CD4-positive, CD25-positive, alpha-beta regulatory T cell (primary cell): ENCODE results near the gene OTC. TPM values are rescaled to one million over a fixed set of nuclear protein-coding genes. Genes with fewer than 3 reads are reported as not detected.

ENCODE experiments used
- ATAC-seq, 2 donors: fragments of 150-1000 bp; cut with Tn5 transposase; one replicate each; pipeline ENCODE4 v1.10.0; 2021; ENCODE audit warnings: low read depth in 2 of 2, moderate number of reproducible peaks in 2 of 2, moderate library complexity in 1 of 2
- DNase-seq, 3 donors: peaks; one replicate each; pipeline versions ENCODE4 v3.0.0 to v3.0.0-alpha.2; 2012 to 2022; ENCODE audit warnings: mixed read lengths in 1 of 3
- H3K27ac ChIP-seq: one replicate; pipeline ENCODE4 v1.7.0; 2013; ENCODE audit warnings: mild to moderate bottlenecking, low read length; ENCODE audit not compliant: insufficient read depth, poor library complexity, severe bottlenecking
- H3K27me3 ChIP-seq: one replicate; pipeline ENCODE4 v1.7.0; 2013; ENCODE audit warnings: low read length; ENCODE audit not compliant: control insufficient read depth, insufficient read depth
- H3K36me3 ChIP-seq: one replicate; pipeline ENCODE4 v1.7.0; 2013; ENCODE audit warnings: mild to moderate bottlenecking, low read length, moderate library complexity; ENCODE audit not compliant: control insufficient read depth, insufficient read depth
- H3K4me1 ChIP-seq: 2 replicates; pipeline ENCODE4 v1.7.0; 2013; ENCODE audit warnings: mild to moderate bottlenecking, low read length; ENCODE audit not compliant: insufficient read depth, control insufficient read depth, poor library complexity, severe bottlenecking
- H3K4me3 ChIP-seq: one replicate; pipeline ENCODE4 v1.7.0; 2013; ENCODE audit warnings: low read depth, mild to moderate bottlenecking, low read length, moderate library complexity
- H3K9me3 ChIP-seq, 2 experiments: 1 replicate in 1 of 2; 2 replicates in 1 of 2; pipeline ENCODE4 v1.7.0; 2013; ENCODE audit warnings: low read length in 2 of 2, mild to moderate bottlenecking in 1 of 2, moderate library complexity in 1 of 2; ENCODE audit not compliant: control insufficient read depth in 2 of 2
- H3K27ac Mint-ChIP-seq, 3 donors: one replicate each; pipeline ENCODE4 v1.8.0; 2020 to 2022; ENCODE audit warnings: mild to moderate bottlenecking in 3 of 3, mixed read lengths in 3 of 3, moderate library complexity in 2 of 3
- H3K27me3 Mint-ChIP-seq: one replicate; pipeline ENCODE4 v1.8.0; 2022; ENCODE audit warnings: mild to moderate bottlenecking, mixed read lengths
- H3K36me3 Mint-ChIP-seq: one replicate; pipeline ENCODE4 v1.8.0; 2020; ENCODE audit warnings: mixed read lengths
- H3K4me1 Mint-ChIP-seq, 4 donors: one replicate each; pipeline ENCODE4 v1.8.0; 2020 to 2022; ENCODE audit warnings: mixed read lengths in 4 of 4, mild to moderate bottlenecking in 1 of 4
- H3K4me3 Mint-ChIP-seq, 4 donors: one replicate each; pipeline ENCODE4 v1.8.0; 2020 to 2022; ENCODE audit warnings: mild to moderate bottlenecking in 4 of 4, mixed read lengths in 4 of 4, moderate library complexity in 3 of 4
- H3K9me3 Mint-ChIP-seq, 7 donors: one replicate each; pipeline ENCODE4 v1.8.0; 2020 to 2022; ENCODE audit warnings: mixed read lengths in 7 of 7, mild to moderate bottlenecking in 3 of 7, moderate library complexity in 2 of 7
- polyA plus RNA-seq, 4 donors: library from polyadenylated mRNA; unstranded; fragments of 300-500 nt; fragmentation: Illumina TruSeq; gene quantifications; one replicate each; pipeline ENCODE4 v1.2.3, GENCODE V29; 2021
- total RNA-seq: library from RNA; stranded (reverse); gene quantifications from one replicate; pipeline ENCODE4 v1.2.3, GENCODE V29; 2022

The OTC gene
- not detected for total RNA-seq
- not detected for polyA plus RNA-seq

DNA sequence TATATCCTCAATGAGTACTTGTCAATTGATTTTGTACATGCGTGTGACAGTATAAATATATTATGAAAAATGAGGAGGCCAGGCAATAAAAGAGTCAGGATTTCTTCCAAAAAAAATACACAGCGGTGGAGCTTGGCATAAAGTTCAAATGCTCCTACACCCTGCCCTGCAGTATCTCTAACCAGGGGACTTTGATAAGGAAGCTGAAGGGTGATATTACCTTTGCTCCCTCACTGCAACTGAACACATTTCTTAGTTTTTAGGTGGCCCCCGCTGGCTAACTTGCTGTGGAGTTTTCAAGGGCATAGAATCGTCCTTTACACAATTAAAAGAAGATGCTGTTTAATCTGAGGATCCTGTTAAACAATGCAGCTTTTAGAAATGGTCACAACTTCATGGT lies at the start of gene OTC:
OTC (plus strand) TSS at position 243 of the 400 bp plus-strand sequence; CDS start at position 336, 93 bp downstream.
- Histone ChIP-seq H3K27ac (no peak within 1 kb of the TSS), H3K4me3 (no peak within 1 kb of the TSS), H3K27me3 (peaks cover 5% of the 10 kb centered on the region), H3K9me3 (no peaks in the 10 kb centered on the region), H3K36me3 (no peaks in the 10 kb centered on the region), H3K4me1 (no peaks in the 10 kb centered on the region)
- DNase-seq = no peak
- Mint-ChIP-seq H3K27me3 (peaks cover 10% of the 10 kb centered on the region), H3K36me3 (no peaks in the 10 kb centered on the region), H3K4me3 (no peak within 1 kb of the TSS), H3K27ac (no peak within 1 kb of the TSS), H3K4me1 (no peaks in the 10 kb centered on the region), H3K9me3 (no peaks in the 10 kb centered on the region)
- ATAC-seq = no peak

- Histone ChIP-seq H3K27ac (no peak overlapping the region), H3K9me3 (no peaks in the 10 kb centered on the region), H3K36me3 (no peaks in the 10 kb centered on the region), H3K4me1 (no peaks in the 10 kb centered on the region), H3K4me3 (no peak overlapping the region), H3K27me3 (no peaks in the 10 kb centered on the region)
- ATAC-seq (no peak), DNase-seq (no peak)
- Mint-ChIP-seq H3K9me3 (no peaks in the 10 kb centered on the region), H3K27me3 (no peaks in the 10 kb centered on the region), H3K36me3 (no peaks in the 10 kb centered on the region), H3K27ac (no peak overlapping the region), H3K4me1 (peaks cover 0 to 2% (median 0%) of the 10 kb centered on the region in 4 donors), H3K4me3 (no peak overlapping the region)
These were observed 48.4 kb upstream of the OTC start for GRCh38 chrX:38304010-38304409.

- Mint-ChIP-seq H3K4me3 (no peak overlapping the region), H3K27ac (no peak overlapping the region), H3K9me3 (no peaks in the 10 kb centered on the region), H3K4me1 (peaks cover 0 to 2% (median 0%) of the 10 kb centered on the region in 4 donors), H3K36me3 (no peaks in the 10 kb centered on the region), H3K27me3 (no peaks in the 10 kb centered on the region)
- no peak overlapping the region for H3K4me3 ChIP-seq
- no peak for DNase-seq
- no peaks in the 10 kb centered on the region for H3K36me3 ChIP-seq
- H3K9me3 ChIP-seq = no peaks in the 10 kb centered on the region
- no peaks in the 10 kb centered on the region for H3K4me1 ChIP-seq
- no peak overlapping the region for H3K27ac ChIP-seq
- H3K27me3 ChIP-seq = no peaks in the 10 kb centered on the region
- ATAC-seq = no peak
These were observed 46.4 kb upstream of the OTC start for GRCh38 chrX:38305971-38306370.

DNA sequence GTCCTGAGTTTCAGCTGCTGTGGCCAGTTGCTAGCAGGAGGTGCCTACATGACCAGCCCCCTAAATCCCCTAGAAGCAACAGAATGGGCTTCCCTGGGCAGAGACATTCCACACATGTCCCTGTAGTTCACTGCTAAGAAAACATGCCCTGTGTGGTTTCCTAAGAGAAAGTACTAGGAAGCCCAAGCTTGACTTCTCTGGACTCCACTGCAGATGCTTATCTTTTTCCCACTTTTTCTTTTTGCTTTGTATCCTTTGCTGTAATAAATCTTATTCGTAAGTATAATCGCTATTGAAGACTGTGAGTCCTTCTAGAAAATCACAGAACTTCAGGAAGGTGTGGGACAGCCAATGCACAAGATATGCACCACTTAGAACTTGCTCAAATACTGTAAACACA lies 40.7 kb upstream of the OTC start:
- Histone ChIP-seq H3K9me3 (no peaks in the 10 kb centered on the region), H3K27me3 (no peaks in the 10 kb centered on the region), H3K27ac (no peak overlapping the region), H3K4me3 (no peak overlapping the region), H3K36me3 (peaks cover 6% of the 10 kb centered on the region), H3K4me1 (no peaks in the 10 kb centered on the region)
- Mint-ChIP-seq H3K36me3 (peaks cover 7% of the 10 kb centered on the region), H3K27me3 (no peaks in the 10 kb centered on the region), H3K4me1 (no peaks in the 10 kb centered on the region), H3K27ac (no peak overlapping the region), H3K4me3 (no peak overlapping the region), H3K9me3 (no peaks in the 10 kb centered on the region)
- ATAC-seq (no peak), DNase-seq (no peak)

GRCh38 chrX:38312436-38312835 lies 40.0 kb upstream of the OTC start:
- Histone ChIP-seq H3K27ac (no peak overlapping the region), H3K9me3 (no peaks in the 10 kb centered on the region), H3K27me3 (no peaks in the 10 kb centered on the region), H3K36me3 (peaks cover 6% of the 10 kb centered on the region), H3K4me1 (no peaks in the 10 kb centered on the region), H3K4me3 (no peak overlapping the region)
- Mint-ChIP-seq H3K27ac (peak overlapping the region in 1 of 3 donors; percentile 58), H3K36me3 (peaks cover 7% of the 10 kb centered on the region), H3K4me3 (no peak overlapping the region), H3K27me3 (no peaks in the 10 kb centered on the region), H3K9me3 (no peaks in the 10 kb centered on the region), H3K4me1 (no peaks in the 10 kb centered on the region)
- DNase-seq = no peak
- ATAC-seq = no peak

DNA sequence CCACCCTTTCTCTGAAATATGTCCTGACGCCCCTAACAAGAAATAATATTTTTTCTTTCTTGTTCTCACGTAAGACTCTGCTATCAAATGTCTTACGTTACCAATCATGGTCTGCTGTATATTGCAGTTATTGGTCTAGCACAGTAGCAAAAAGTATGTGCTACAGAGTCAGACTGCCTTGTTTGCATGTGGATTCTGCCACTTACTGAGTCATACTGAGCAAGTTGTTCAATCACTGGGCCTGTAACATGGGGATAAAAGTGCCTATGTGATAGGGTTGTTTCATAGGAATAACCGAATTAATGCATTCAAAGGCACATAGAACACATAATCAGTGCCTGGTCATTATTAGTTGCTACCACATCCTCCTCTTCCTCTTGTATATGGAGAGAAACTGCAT lies 39.2 kb upstream of the OTC start:
- H3K4me1 Mint-ChIP-seq = no peaks in the 10 kb centered on the region
- Histone ChIP-seq H3K4me1 (no peaks in the 10 kb centered on the region), H3K4me3 (no peak overlapping the region), H3K36me3 (peaks cover 9% of the 10 kb centered on the region), H3K27ac (no peak overlapping the region), H3K9me3 (no peaks in the 10 kb centered on the region), H3K27me3 (no peaks in the 10 kb centered on the region)
- ATAC-seq (no peak), DNase-seq (no peak)
- H3K36me3 Mint-ChIP-seq = peaks cover 7% of the 10 kb centered on the region
- H3K27ac Mint-ChIP-seq = no peak overlapping the region
- H3K4me3 Mint-ChIP-seq = no peak overlapping the region
- no peaks in the 10 kb centered on the region for H3K27me3 Mint-ChIP-seq
- no peaks in the 10 kb centered on the region for H3K9me3 Mint-ChIP-seq

GRCh38 chrX:38315186-38315585 lies 37.2 kb upstream of the OTC start:
- Mint-ChIP-seq H3K36me3 (peaks cover 11% of the 10 kb centered on the region), H3K27ac (no peak overlapping the region), H3K9me3 (no peaks in the 10 kb centered on the region), H3K27me3 (no peaks in the 10 kb centered on the region), H3K4me3 (no peak overlapping the region), H3K4me1 (no peaks in the 10 kb centered on the region)
- Histone ChIP-seq H3K27ac (no peak overlapping the region), H3K36me3 (peaks cover 14% of the 10 kb centered on the region), H3K27me3 (no peaks in the 10 kb centered on the region), H3K4me1 (no peaks in the 10 kb centered on the region), H3K9me3 (no peaks in the 10 kb centered on the region), H3K4me3 (no peak overlapping the region)
- ATAC-seq = no peak
- no peak for DNase-seq

- Histone ChIP-seq H3K4me1 (no peaks in the 10 kb centered on the region), H3K27ac (no peak overlapping the region), H3K4me3 (no peak overlapping the region), H3K27me3 (no peaks in the 10 kb centered on the region), H3K9me3 (no peaks in the 10 kb centered on the region), H3K36me3 (peaks cover 18% of the 10 kb centered on the region)
- Mint-ChIP-seq H3K27ac (no peak overlapping the region), H3K4me3 (no peak overlapping the region), H3K4me1 (peaks cover 0 to 3% (median under 1%) of the 10 kb centered on the region in 4 donors), H3K27me3 (no peaks in the 10 kb centered on the region), H3K36me3 (peaks cover 13% of the 10 kb centered on the region), H3K9me3 (no peaks in the 10 kb centered on the region)
- no peak for DNase-seq
- ATAC-seq = no peak
These were observed 34.2 kb upstream of the OTC start for GRCh38 chrX:38318196-38318595.
